ENCODE data around the gene MGAT4B.

GRCh38 chr5:179794171-179794570 lies 12.5 kb downstream of the MGAT4B start:
- TF ChIP-seq CTCF (IDR thresholded peaks at IDR 0.05) (no peak), POLR2AphosphoS5 (IDR thresholded peaks at IDR 0.05; ENCODE audit: insufficient read depth in 1 of 2, low read depth in 1 of 2) (no peak)
